Erythroblast (primary cell): ENCODE measurements around the gene POLDIP2.

Experiments used
- GATA1 ChIP-seq: IDR thresholded peaks from 2 replicates; pipeline ENCODE4 v1.6.1; 2011; ENCODE audit warnings: low read depth, mild to moderate bottlenecking, control low read depth, low read length, moderate library complexity
- POLR2A ChIP-seq: IDR thresholded peaks from 2 replicates; pipeline ENCODE4 v1.6.1; 2011; ENCODE audit warnings: mild to moderate bottlenecking, low read length

DNA sequence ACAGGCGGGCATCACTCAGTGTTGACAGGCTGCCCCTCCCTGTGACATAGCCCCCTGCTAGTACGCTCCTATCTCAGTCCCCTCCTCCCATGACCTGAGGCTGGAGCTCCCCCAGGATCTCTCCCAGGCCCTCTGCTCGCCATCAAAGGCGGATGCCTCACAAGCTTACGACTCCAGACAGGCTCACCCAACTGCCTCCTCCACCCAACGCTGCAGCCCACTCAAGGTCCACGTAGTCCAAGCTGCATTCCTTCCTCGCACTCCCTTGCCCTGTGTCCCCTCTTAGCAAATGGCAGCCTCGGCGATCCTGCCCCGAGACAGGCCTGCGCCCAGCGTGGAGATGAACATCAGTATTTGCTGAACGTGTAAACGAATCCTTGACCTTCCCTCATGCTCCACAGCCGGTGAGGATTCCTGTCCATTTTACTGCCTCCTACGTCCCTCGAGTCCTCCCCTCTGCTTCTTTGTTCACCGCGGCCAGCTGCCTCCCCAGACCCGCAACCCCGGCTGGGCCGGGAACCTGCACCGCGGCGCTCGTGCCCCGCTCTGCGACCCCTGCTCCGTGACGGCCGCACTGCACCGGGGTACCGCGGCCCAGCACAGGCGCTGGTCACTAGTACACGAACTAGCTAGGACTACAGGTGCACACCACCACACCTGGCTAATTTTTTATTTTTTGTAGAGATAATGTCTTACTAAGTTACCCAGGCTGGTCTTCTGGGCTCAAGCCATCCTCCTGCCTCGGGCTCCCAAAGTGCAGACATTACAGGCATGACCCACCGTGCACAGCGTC, 39.2 kb downstream of the POLDIP2 start:
- TF ChIP-seq POLR2A (no peak), GATA1 (no peak)
